Erythroblast (primary cell): ENCODE measurements around the gene IPO11.

ENCODE experiments used
- GATA1 ChIP-seq: IDR thresholded peaks from 2 replicates; pipeline ENCODE4 v1.6.1; 2011; ENCODE audit warnings: low read depth, mild to moderate bottlenecking, control low read depth, low read length, moderate library complexity
- POLR2A ChIP-seq: IDR thresholded peaks from 2 replicates; pipeline ENCODE4 v1.6.1; 2011; ENCODE audit warnings: mild to moderate bottlenecking, low read length

- TF ChIP-seq POLR2A (no peak), GATA1 (no peak)
These were observed 74.1 kb downstream of the IPO11 start for GRCh38 chr5:62486672-62487071.
